Stimulated activated CD8-positive, alpha-beta memory T cell treated with anti-CD3 and anti-CD28 coated beads, Interleukin-12 subunit alpha, Interleukin-12 subunit beta, amount 100 ng/mL, for 1 hour (primary cell): ENCODE results near the gene METTL3.
A peak's percentile ranks its signal among the peaks of the same experiment; 100 is the strongest.
"Not testable (repeated sequence)": the region's sequence is repeated elsewhere in the genome, so short reads cannot be mapped to it uniquely, and the experiment has no call there.

ENCODE experiments used
- DNase-seq: peaks from one replicate; pipeline ENCODE4 v3.0.0-alpha.2; 2020; ENCODE audit warnings: low read depth

The METTL3 gene

DNA sequence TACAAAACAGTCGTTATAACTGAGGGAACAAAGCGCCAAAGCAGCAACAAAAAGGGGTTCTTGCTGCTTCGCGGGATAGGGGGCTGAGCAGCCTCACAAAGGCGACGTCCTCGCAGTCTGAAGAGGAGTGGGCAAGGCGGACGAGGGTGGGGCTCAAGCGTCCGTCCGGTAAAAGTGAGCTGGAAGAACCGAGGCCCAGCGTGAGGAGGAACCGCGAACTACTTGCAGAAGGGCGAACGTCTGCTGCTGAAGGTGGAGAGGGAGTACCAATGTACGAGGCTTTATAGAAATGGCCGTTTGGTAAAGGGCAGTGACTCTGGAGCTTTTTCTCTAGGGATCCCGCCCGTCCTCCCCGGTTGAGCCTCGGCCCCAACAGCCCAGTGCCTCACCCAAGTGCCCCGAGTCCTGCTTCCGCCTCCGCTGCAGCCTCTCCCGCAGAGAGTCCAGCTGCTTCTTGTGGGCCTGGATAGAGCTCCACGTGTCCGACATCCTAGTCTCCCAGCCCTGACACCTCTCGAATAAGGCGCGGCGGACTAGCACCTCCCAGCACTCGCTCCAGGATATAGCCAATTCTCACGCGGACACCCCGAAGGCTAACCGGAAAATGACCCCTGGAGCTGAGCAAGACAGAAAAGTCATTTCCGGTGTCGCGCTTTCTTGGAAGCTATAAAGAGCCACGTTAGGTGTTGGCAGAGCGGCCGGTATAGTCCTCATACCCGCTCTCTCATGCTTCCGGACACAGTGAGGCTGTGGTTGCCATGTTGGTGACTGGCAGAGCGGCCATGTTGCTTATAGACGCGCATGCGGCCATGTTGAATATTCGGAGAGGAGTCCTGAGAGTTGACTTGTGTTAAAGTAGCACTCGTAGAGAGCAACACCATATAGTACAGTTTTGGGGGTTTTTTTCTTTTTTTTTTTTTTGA, at the start of gene METTL3:
Gene METTL3 (minus strand): TSS at position 606 of the 923 bp plus-strand sequence. CDS start 117 bp downstream, at position 489.
- peak; percentile 90 for DNase-seq

DNA sequence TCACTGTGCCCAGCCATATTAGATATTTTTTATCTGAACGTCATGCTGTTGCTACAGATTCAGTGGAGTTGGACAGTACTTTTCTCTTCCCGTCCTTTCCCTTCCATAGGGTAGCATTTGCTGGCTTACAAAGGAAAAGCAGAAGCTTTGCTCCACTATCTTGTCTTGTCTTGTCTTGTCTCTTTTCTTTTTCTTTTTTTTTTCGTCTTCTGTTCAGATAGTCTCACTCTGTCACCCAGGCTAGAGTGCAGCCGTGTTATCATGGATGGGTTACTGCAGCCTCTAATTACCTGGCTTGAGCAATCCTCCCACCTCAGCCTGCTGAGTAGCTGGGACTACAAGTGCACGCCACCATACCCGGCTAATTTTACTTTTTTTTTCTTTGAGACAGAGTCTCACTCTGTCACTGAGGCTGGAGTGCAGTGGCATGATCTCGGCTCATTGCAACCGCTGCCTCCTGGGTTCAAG, 47.6 kb upstream of the METTL3 start:
- no peak for DNase-seq

DNA sequence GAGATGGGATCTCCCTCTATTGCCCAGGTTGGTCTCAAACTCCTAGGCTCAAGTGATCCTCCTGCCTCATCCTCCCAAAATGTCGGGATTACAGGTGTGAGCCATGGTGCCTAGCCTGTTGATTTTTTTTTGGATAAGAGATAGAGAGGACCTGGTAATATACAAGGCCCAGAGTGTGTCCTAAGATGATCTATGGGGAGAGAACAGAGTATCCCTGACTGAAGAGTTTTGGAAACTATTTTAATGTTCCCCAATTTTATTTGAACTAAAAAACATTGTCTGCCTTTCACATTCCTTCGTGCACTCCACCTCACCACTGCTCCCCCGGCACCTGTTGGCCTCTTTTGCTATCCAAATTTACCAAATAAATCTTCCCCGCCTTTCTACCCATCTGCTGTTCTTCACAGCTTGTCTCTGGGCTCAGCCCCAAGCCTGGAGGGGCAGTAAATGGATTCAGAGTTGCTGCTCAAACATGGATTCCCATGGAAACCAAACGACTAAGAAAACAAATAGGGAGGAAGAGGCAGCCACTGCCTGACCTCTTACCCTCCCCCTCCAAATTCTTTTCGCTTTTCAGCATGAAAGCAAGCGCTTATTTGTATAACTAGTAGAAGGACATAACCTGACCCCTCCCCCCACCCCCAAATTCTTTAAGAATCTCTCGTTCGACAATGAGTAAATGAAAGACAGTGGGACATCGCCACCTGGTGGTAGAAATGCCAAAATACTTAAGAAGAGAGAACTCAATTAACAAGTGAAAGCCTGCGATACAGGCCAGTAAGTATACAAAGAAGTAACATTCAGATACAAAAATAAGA, 46.2 kb upstream of the METTL3 start:
- DNase-seq, result peak; percentile 70

DNA sequence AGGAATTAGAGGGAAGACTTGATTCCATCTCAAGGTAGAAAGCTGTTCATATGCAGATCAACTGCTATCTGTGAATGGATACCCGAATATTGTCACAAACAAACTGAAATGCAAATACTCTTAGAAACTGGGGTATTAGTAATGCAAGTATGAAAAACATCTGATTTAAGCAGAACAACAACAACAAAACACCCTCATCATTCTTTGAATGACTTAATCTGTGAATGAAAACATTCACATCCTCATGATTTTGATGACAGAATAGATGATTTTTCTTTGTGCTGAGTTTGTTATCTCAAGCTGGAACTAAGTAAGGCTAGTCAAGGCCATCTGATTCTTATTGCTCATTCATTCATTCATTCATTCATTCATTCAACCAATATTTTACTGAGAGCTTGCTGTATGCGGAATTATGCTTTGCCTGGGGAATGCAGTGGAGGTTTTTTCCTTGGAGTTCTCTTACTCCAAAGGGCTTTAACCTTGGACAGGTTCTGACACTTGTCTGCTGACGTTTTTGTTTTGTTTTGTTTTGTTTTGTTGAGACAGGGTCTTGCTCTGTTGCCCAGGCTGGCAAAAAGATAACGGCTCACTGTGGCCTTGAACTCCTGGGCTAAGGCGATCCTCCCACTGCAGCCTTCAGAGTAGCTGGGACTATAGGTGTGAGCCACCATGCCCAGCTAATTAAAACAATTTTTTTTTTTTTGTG, 45.4 kb upstream of the METTL3 start:
- no peak for DNase-seq

DNA sequence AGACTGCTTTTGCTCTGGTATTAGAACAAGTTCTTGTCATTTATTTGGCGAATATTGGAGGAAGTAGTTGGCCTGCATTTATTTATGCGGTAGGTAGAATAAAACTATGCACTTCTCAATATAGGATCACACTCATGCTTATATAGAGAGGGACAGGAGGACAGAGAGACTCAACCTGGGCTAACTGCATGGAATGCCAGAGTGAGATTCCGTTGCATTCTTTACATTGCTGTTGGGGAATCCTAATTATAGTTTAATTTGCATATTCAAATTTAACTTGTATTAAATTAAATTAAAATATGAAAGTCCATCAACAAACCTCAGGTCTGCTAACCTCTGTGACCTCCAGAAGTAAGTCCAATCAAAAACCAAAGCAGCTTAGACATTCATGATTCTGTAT, 42.1 kb upstream of the METTL3 start:
- DNase-seq, result no peak

DNA sequence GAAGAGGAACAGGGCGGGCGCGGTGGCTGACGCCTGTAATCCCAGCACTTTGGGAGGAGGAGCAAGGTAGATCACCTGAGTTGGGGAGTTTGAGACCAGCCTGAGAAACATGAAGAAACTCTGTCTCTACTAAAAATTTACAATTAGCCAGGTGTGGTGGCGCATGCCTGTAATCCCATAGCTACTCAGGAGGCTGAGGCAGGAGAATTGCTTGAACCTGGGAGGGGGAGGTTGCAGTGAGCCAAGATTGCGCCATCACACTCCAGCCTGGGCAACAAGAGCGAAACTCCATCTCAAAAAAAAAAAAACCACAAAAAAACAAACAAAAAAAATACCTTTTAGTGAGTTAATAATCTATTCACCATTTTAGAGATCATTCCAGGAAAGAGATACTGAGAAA, 33.4 kb upstream of the METTL3 start:
- not testable (repeated sequence) for DNase-seq

DNA sequence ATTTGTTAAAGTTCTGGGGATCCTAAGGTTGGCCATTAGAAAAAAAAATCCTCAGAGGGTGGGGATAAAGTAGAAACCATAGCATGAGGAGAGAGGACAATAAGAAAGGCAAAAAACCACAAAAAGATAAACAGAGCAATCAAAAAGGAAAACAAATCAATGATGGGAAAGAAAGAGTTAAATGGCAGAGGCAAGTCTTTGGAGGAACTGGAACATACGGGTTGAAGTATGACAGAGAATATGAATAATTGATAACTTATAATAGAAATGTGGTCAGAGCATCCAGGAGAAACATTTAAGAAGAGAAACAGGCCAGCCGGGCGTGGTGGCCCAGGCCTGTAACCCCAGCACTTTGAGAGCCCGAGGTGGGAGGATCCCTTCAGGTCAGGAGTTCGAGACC, 32.8 kb upstream of the METTL3 start:
- no peak for DNase-seq

DNA sequence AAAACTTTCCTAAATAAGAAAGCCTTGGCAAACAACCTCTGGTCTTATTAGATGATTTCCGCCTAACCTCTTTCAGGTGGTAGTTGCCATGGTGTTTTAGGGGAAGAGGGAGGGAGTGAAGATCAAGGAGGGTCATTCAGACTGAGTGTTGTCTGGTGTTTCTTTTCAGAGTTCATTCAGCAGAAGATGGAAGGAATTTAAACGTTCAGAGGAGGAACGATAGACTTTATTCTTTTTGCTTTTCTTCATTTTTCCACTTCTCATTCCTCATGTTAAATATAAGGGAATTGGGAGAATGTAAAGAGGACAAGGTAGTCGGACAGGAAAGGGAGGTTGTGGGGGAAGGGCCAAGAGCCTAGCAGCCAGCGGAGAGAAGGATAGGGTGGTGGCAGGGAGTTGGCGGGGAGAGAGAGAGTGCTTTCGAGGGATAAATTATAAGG, 32.4 kb upstream of the METTL3 start:
- DNase-seq, result no peak

DNA sequence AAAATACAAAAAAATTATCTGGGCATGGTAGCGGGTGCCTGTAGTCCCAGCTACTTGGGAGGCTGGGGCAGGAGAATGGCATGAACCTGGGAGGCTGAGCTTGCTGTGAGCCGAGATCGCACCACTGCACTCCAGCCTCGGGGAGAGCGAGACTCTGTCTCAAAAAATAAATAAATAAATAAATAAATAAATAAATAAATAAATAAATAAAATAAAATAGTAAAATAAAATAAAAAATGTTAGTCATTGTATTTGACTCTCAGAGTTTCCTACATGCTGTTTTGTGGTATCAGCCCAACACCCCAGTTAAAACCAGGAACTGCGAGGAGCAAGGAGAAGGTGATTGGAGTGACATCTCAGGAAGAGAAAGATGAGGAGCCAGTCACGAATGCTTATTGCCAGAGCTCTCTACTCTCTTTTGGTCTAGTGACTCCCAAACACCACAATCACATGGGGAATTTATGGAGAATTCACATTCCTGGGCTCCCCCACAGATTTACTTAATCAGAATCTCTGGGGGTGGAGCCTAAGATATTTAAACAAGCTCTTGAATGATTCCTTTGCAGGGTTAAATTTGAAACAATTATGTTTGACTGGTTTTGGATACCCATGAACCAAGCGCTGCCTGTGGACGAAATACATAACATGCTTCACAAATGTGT, 30.4 kb upstream of the METTL3 start:
- DNase-seq, result no peak

DNA sequence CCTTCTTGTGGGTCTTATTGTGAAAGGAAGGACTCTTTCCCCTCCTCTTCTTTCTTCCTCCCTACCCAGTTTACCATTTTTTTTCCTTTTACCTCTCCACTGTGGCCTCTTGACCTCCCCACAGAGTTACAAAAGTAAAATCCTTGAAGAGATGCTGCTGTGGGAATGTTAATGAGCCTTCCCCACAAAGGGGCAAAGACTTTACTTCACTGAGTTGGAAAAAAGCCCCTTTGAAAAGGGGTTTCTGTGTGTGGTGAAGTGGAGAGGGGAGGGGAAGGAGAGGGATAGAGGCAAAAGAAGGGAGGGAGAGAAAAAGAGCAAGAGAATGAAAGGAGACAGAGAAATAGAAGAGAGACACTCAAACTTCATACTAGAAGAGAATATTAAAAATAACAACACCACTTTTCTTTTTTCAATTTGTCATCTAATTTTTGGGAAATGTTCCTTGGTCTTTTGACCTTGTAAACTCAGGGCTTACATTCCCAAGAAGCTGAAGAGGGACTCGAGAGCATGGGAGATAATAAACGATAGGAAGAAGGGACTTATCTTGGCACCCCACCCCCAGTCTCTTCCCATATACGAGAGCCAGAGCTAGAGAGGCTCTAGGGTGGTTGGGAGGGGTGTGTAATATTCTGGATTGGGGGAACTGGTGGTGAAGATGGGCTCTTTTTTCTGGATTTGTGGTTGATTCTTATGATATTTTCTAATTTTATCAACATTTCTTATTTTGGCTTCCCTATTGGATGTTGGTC, 28.2 kb upstream of the METTL3 start:
- no peak for DNase-seq

DNA sequence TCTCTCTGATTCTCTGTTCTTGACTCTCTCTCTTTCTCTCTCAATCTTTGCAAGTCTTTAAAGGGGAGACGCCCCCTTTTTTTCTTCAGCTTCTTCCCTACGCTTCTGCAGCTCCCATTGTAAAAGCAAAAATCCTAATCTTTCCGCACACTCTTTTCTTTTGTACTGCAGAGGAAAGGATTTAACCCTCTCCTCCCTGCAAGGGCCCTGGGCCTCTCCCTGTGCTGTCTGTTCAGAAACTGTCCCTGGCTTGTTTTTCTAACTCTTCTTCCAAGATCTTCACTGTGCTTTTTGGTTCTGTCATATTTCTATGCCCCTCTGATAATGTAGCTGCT, 25.9 kb upstream of the METTL3 start:
- no peak for DNase-seq

DNA sequence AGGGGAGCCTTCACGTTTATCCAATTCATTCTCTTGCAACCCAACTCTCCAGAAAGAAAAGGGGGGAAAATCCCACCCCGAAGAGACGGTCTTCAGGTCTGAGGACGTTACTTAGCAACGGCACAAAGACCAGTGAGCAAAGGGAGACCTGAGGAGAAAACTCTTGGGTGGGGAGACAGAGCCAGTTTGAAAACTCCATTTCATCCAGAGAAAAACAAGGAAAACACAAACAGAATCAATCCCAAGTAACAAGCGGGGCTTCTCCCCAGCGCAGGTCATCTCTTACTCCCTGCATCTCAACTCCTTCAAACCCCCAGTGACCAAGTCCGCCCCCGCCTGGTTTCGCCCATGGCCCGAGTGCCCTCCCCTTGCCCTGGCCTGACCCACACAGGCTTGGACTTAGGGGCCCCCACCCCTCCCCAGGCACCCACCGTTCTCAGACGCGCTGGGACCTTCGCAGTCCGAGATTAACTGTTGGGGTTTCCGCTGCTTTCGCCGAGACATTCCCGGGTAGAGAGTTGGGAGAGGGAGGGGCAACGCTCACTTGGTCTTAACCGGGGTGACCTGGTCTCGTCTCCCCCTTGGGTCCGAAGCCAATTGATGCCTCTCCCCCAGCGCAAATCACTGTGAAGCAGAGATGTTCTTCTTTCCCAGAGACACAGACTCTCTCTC, 25.4 kb upstream of the METTL3 start:
- no peak for DNase-seq

DNA sequence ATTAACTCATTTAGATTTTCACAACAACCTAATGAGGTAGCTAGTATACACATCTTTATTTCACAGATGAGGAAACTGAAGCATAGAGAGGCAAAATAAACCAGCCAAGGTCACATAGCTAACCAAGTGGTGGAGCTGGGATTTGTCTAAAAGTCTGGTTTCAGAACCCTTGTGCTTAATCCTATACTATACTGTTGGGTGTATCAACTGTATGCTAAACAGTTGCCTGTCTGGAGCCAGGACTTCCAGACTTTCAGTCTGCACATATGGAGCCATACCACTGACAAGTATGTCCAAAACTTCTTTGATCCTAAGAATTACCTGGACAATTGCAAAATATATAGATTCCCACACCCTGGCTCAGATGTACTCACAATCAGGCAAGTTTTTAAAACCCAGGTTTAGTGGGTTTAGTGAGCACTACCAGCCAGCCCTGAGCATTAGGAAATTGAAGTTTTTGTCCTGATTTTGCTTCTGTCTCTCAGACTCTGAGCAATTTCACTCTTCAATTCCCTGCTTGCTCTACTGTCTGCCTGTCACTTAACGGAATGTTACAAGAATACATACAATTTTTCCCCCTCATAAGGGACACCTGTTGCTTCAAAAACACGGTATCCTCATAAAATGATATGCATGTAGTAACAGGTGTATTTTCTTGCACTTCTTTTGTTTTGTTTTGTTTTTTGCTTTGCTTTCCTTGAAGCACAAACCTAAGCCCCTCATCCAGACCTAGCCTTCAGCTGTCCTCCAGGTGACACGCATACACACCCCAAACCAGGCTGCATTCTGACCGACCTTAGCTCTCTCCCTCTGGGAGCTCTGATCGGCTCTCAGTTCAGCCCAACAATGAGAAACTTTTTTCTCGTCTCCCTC, 24.6 kb upstream of the METTL3 start:
- no peak for DNase-seq

DNA sequence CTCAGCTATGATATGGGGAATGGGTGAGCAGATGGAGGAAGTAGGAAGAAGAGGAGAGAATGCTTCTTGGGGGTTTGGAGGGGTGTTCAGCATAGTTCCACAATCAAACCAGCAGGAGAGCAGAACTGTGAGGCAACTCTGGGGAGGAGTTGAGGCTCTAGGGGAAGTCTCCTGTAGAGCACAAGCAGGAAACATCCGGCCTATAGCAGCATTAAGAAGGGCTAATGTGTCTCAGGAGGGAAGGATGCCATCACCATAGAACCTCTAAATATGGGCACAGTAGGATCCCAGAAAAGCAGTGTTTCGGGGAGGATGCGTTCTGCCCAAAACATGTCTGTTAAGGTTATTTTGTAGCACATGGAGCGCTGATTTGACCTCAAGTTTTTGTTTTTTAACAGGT, 23.4 kb upstream of the METTL3 start:
- no peak for DNase-seq

DNA sequence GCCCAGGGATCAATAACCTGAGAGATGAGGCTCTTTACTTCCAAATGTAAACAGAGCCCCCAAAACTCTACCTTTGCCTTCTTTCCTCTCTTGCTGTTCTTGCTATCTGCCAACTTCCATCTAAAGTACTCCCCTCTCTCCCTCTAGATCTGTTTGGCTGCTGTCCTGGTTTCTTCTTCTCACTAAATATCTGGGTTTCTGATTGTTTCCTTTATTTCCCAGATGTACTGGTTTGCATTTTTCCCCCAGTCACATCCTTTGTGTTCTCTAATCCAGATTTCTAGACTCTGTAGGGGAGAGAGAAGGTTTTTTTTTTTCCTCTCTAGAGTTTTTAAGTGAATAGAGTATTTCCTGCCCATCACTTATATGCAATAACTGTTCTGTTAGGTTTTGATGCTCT, 22.2 kb upstream of the METTL3 start:
- no peak for DNase-seq

DNA sequence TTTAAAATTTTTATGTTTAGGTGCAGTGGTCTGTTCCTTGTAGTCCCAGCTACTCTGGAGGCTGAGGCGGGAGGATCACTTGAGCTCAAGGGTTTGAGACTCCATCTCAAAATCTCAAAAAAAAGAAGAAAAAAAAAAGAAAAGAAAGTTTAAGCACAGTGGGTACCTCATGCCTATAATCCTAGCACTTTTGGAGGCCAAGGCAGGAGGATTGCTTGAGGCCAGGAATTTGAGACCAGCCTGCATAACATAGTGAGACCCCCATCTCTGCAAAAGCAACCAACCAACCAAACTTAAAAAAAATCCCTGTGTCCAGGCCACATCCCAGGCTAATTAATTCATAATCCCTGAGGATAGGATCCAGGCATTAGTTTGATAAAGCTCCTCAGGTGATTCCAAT, 18.4 kb upstream of the METTL3 start:
- no peak for DNase-seq

DNA sequence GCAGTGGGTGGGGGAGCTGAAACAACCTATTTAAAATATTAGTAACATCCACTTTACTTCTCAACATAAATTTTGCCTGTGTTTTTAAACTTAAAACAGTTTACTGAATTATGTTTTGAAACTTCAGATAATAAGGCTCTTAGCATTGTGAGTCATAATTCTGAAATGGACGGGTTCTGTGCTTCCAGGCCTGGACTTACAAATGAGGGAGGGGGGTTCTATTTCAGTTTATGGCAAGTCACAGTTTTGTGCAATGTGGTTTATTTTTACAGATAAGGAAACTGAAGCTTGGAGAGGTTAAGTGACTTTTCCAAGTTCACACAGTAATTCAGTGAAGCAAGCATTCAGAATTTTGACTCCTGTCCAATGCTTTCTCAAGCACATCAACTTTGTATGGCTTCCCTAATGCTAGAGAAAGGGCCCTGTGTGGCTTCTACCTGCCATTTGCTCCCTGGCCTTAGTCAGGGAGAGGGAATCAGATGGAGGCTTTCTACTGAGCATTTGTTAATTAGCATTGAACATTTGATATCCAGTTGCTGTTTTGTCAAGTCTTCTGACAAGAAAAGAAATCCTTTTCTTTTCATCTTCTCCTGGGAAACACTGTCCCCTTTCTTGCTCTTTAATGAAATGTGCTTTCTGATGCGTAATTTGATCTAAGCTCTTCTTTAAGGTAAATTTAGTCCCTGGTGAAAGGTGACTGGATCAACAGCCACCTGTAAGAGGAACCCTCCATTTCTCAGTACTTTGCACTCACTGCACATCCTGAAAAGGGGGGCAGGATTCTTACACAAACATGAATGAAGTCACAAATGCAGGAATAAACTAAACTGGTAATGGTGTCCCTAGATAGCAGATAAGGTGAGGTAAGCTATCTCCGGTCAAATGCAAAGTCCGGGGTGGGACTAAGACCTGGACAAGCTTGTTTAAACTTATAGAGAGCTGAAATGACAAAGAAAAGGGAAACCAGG, 17.5 kb upstream of the METTL3 start:
- DNase-seq, result no peak

DNA sequence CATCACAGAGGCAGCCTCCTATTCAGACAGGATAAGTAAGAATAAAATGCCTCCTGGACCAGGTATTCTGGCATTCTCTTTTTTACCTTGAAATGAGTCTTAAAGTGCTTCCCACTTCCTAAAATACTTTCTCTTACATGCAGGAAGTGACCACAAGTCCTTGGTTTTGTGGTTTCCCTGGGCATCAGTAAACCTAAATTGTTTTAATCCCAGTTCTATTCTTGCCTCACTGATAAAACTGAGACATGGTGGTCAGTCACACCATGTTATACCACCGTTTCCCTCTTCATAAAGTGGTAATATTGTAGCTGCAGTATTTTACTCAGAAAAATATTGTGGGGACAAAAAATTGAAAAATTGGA, 16.2 kb upstream of the METTL3 start:
- no peak for DNase-seq
